DND-41 (cell line): Measurements from ENCODE around the gene STXBP4.

Experiments
- EZH2 ChIP-seq: IDR thresholded peaks from 3 replicates; pipeline ENCODE4 v1.6.1; 2012; ENCODE audit warnings: borderline replicate concordance, low read depth, mild to moderate bottlenecking, moderate library complexity, low read length, inconsistent platforms; ENCODE audit not compliant: severe bottlenecking
- TF ChIP-seq, protein P1 (sequence below): IDR thresholded peaks from 2 replicates; pipeline ENCODE4 v1.5.1; 2012; ENCODE audit warnings: borderline replicate concordance, low read length, moderate library complexity, mild to moderate bottlenecking; ENCODE audit not compliant: poor library complexity, severe bottlenecking; ENCODE audit errors: extremely low read depth

DNA sequence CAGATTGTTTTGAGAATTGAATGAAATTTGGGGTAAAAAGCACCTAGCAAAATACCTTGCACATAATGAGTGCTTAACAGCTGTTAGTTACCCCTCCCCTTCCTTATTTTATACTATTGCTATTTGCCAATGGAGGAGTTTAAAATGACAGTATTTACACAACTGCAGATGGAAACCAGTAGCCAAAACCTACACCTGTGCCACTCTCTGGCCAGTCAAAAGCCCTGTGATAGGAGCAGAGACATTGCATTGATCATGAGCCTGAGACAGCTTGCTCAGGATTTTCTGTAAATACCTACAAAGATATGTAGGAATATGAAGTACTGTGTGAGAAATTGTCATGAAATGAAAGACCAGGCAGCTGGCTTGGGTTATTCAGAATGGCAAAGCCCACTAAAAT is 180.9 kb downstream of the STXBP4 start:
- TF ChIP-seq, protein P1, sequence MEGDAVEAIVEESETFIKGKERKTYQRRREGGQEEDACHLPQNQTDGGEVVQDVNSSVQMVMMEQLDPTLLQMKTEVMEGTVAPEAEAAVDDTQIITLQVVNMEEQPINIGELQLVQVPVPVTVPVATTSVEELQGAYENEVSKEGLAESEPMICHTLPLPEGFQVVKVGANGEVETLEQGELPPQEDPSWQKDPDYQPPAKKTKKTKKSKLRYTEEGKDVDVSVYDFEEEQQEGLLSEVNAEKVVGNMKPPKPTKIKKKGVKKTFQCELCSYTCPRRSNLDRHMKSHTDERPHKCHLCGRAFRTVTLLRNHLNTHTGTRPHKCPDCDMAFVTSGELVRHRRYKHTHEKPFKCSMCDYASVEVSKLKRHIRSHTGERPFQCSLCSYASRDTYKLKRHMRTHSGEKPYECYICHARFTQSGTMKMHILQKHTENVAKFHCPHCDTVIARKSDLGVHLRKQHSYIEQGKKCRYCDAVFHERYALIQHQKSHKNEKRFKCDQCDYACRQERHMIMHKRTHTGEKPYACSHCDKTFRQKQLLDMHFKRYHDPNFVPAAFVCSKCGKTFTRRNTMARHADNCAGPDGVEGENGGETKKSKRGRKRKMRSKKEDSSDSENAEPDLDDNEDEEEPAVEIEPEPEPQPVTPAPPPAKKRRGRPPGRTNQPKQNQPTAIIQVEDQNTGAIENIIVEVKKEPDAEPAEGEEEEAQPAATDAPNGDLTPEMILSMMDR: no peak
- no peak for TF ChIP-seq EZH2
